Tibial artery (tissue), 4 donors: ENCODE measurements around the gene LYPD6B.

ENCODE experiments used
- DNase-seq, 2 donors: peaks; one replicate each; pipeline ENCODE4 v3.0.0-alpha.2; 2019
- H3K27ac ChIP-seq, 2 donors: fragments of 200-600 bp; sonication (generic) in 1 of 2; 1 replicate in 1 of 2; 2 replicates in 1 of 2; pipeline ENCODE4 v1.5.1; 2018 to 2019; ENCODE audit warnings: mild to moderate bottlenecking in 1 of 2
- H3K27me3 ChIP-seq, 2 donors: fragments of 200-600 bp; sonication (generic) in 1 of 2; one replicate each; pipeline versions ENCODE4 v1.5.1 to v1.6.0; 2016 to 2019
- H3K36me3 ChIP-seq, 3 donors: fragments of 200-600 bp; sonication (generic) in 2 of 3; one replicate each; pipeline ENCODE4 v1.5.1; 2016 to 2019; ENCODE audit warnings: mild to moderate bottlenecking in 2 of 3
- H3K4me1 ChIP-seq, 4 donors: fragments of 200-600 bp; sonication (generic) in 2 of 4; 1 replicate in 3 of 4; 2 replicates in 1 of 4; pipeline ENCODE4 v1.5.1; 2016 to 2019
- H3K4me3 ChIP-seq, 2 donors: fragments of 200-600 bp; sonication (generic) in 1 of 2; 1 replicate in 1 of 2; 2 replicates in 1 of 2; pipeline ENCODE4 v1.5.1; 2018 to 2019; ENCODE audit warnings: mild to moderate bottlenecking in 2 of 2
- H3K9me3 ChIP-seq, 3 donors: fragments of 200-600 bp; sonication (generic) in 1 of 3; one replicate each; pipeline ENCODE4 v1.5.1; 2016 to 2019
- CTCF ChIP-seq, 2 experiments: fragments of 200-600 bp in 1 of 2; fragments of 450-650 bp in 1 of 2; IDR thresholded peaks; one replicate each; pipeline ENCODE4 v1.5.1; 2017 to 2019; ENCODE audit warnings: antibody characterized with exemption in 2 of 2, mild to moderate bottlenecking in 1 of 2, moderate library complexity in 1 of 2
- intact Hi-C: fragments of 100-400 bp; cut with DNase I; formaldehyde crosslinking; loops from one replicate; pipeline ENCODE4 v1.15.0; 2023; ENCODE audit warnings: low total_unique reads

LYPD6B gene

DNA sequence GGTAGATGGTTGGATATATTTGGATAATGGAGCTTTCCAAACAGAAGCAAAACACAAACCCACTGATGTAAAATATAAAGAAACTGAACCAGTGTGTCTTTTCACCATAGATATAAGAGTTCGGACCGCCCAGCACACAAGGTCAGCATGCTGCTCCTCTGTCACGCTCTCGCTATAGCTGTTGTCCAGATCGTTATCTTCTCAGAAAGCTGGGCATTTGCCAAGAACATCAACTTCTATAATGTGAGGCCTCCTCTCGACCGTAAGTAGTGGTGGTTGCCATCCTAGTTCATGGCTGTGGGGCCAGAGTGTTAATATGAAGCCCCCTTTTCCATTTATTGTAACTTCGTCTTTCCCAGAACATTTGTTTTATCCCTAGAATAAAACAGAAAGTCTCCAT is 166.6 kb downstream of the LYPD6B start:
- H3K4me1 ChIP-seq, result no peaks in the 10 kb centered on the region
- H3K27me3 ChIP-seq, result no peaks in the 10 kb centered on the region
- intact Hi-C loops, result no loop called here
- TF ChIP-seq CTCF (IDR thresholded peaks at IDR 0.05), result no peak
- no peak overlapping the region for H3K4me3 ChIP-seq
- no peak for DNase-seq
- no peak overlapping the region for H3K27ac ChIP-seq
- no peaks in the 10 kb centered on the region for H3K36me3 ChIP-seq
- H3K9me3 ChIP-seq, result no peaks in the 10 kb centered on the region

- H3K36me3 ChIP-seq, result no peaks in the 10 kb centered on the region
- no peak overlapping the region for H3K27ac ChIP-seq
- no peaks in the 10 kb centered on the region for H3K9me3 ChIP-seq
- H3K4me3 ChIP-seq, result no peak overlapping the region
- no peak for TF ChIP-seq CTCF (IDR thresholded peaks at IDR 0.05)
- no peaks in the 10 kb centered on the region for H3K27me3 ChIP-seq
- no peak for DNase-seq
- no peaks in the 10 kb centered on the region for H3K4me1 ChIP-seq
- intact Hi-C loops, result no loop called here
Measured at GRCh38 chr2:149213764-149214493, 175.4 kb downstream of the LYPD6B start.

DNA sequence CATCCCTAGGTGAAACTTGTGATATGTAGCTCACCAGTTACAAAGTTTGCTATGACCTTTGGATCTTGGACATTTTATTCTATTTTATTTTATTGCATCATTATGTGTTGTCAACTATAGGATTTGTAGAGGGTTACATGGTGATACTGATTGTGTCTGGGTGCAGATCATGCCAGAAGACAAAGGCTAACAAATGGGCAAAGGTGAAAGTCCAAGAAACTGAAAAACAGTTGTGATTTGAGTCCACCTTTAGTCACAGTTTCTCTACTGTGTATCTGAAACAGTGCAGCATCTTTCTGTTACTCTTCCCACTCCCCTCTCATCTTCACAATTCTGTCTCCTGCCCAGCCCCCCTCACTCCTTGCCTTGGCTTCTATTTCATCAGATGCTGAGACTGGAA is 180.0 kb downstream of the LYPD6B start:
- intact Hi-C loops, result no loop called here
- Histone ChIP-seq H3K4me1 (no peaks in the 10 kb centered on the region), H3K27ac (no peak overlapping the region), H3K9me3 (no peaks in the 10 kb centered on the region), H3K36me3 (no peaks in the 10 kb centered on the region), H3K4me3 (no peak overlapping the region), H3K27me3 (no peaks in the 10 kb centered on the region)
- no peak for DNase-seq
- no peak for TF ChIP-seq CTCF (IDR thresholded peaks at IDR 0.05)

DNA sequence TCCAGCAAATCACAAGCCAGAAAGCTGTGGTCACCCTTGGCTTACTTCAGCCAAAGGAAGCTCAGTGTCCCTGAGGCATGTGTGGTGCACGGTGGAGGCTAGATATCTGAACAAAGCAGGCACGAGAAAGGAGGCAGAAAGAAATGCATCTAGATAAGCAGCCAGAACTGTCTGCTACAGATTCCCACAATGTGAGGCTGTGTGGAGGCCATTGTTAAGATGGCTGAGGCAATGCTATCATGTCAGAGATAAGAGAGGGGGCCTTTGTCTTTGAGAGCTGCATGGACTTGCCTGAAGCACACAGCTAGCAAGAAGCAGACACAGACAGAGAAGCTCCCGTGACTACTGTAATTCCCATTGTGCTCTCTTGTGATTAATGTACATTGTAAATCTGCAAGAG is 181.4 kb downstream of the LYPD6B start:
- H3K4me3 ChIP-seq, result no peak overlapping the region
- no peak overlapping the region for H3K27ac ChIP-seq
- H3K36me3 ChIP-seq, result no peaks in the 10 kb centered on the region
- no peaks in the 10 kb centered on the region for H3K27me3 ChIP-seq
- H3K4me1 ChIP-seq, result no peaks in the 10 kb centered on the region
- TF ChIP-seq CTCF (IDR thresholded peaks at IDR 0.05), result no peak
- no peak for DNase-seq
- no peaks in the 10 kb centered on the region for H3K9me3 ChIP-seq
- intact Hi-C loops, result no loop called here

- intact Hi-C loops, result no loop called here
- no peaks in the 10 kb centered on the region for H3K27me3 ChIP-seq
- no peak for TF ChIP-seq CTCF (IDR thresholded peaks at IDR 0.05)
- no peak overlapping the region for H3K4me3 ChIP-seq
- no peaks in the 10 kb centered on the region for H3K9me3 ChIP-seq
- no peak overlapping the region for H3K27ac ChIP-seq
- no peaks in the 10 kb centered on the region for H3K36me3 ChIP-seq
- no peaks in the 10 kb centered on the region for H3K4me1 ChIP-seq
- DNase-seq, result no peak
Measured at GRCh38 chr2:149221002-149221401, 182.5 kb downstream of the LYPD6B start.

DNA sequence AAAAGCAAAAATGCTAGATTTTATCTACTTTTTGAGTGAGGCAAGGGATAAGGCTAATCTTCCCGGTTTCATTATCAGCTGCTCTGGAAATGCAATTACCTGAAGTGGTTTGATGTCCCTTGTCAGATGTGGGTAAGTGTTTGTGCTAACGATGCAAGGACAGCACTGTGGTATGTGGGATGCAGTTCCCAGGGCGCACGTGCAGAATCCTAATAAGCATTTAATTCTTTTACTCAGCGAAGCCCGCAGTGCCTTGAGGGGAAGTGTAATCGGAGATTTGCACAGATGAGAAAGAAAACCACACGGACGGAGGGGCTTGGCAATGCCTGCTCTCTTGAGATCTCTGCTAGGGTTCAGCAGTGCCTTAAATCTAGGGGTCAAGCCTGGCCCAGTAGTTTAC is 183.4 kb downstream of the LYPD6B start:
- Histone ChIP-seq H3K9me3 (no peaks in the 10 kb centered on the region), H3K27ac (no peak overlapping the region), H3K36me3 (no peaks in the 10 kb centered on the region), H3K4me3 (no peak overlapping the region), H3K27me3 (no peaks in the 10 kb centered on the region), H3K4me1 (no peaks in the 10 kb centered on the region)
- DNase-seq, result no peak
- TF ChIP-seq CTCF (IDR thresholded peaks at IDR 0.05), result no peak
- intact Hi-C loops, result no loop called here
